RWPE1 (cell line): Measurements from ENCODE around the gene DCDC2B.
A peak's percentile ranks its signal among the peaks of the same experiment; 100 is the strongest.

Experiments used
- CTCF ChIA-PET: fragments of 350-600 bp; sonication (Branson Sonifier 250); formaldehyde crosslinking; extraction: SDS; loops from one replicate; lab custom pipeline; 2021; lab: Yijun Ruan, JAX
- POLR2A ChIA-PET: fragments of 400-600 bp; formaldehyde crosslinking; extraction: SDS; loops from one replicate; lab custom pipeline; 2020; ENCODE audit warnings: antibody characterized with exemption; ENCODE audit not compliant: low non-redundant PET; lab: Yijun Ruan, JAX
- DNase-seq: peaks from one replicate; pipeline ENCODE4 v3.0.0; 2012; ENCODE audit warnings: low spot score
- H3K27ac ChIP-seq: fragments of 450-650 bp; 2 replicates; pipeline ENCODE4 v1.5.1; 2017
- TF ChIP-seq, protein P1 (sequence below): fragments of 450-650 bp; conservative IDR thresholded peaks from 2 replicates; pipeline ENCODE4 v1.5.1; 2017; ENCODE audit warnings: low read depth, mild to moderate bottlenecking

Gene DCDC2B

DNA sequence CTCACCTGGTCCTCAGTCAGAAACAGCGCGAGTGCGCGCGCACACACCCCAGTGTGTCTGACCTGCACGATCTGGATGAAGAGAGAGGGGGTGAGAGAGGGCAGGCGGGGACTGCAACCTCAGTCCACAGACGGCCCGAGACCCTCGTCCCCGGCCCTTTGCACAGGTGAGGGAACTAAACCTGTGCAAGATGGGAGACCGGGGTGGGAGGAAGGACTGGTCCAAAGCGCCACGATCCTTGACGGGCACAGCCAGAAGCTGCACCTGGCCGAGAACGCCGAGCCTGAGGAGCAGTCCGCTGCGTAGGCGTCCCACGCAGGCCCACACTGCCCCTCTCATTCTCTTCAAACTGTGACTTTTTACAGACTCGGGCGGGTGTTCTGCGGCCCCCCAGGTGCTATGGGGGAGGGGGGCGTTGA lies 3.9 kb upstream of the DCDC2B start:
- TF ChIP-seq, protein P1, sequence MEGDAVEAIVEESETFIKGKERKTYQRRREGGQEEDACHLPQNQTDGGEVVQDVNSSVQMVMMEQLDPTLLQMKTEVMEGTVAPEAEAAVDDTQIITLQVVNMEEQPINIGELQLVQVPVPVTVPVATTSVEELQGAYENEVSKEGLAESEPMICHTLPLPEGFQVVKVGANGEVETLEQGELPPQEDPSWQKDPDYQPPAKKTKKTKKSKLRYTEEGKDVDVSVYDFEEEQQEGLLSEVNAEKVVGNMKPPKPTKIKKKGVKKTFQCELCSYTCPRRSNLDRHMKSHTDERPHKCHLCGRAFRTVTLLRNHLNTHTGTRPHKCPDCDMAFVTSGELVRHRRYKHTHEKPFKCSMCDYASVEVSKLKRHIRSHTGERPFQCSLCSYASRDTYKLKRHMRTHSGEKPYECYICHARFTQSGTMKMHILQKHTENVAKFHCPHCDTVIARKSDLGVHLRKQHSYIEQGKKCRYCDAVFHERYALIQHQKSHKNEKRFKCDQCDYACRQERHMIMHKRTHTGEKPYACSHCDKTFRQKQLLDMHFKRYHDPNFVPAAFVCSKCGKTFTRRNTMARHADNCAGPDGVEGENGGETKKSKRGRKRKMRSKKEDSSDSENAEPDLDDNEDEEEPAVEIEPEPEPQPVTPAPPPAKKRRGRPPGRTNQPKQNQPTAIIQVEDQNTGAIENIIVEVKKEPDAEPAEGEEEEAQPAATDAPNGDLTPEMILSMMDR: no peak
- ChIA-PET POLR2A (interaction anchor here (0.7 kb wide), 1 partner anchor 25 kb away, joined by 5 read pairs; the partner anchor contains the start of gene TXLNA), CTCF (interaction anchor here (2.2 kb wide), 1 partner anchor 11 kb away, joined by 11 read pairs; no protein-coding TSS in a partner anchor)
- DNase-seq: no peak
- H3K27ac ChIP-seq: peak overlapping the region; percentile 65

DNA sequence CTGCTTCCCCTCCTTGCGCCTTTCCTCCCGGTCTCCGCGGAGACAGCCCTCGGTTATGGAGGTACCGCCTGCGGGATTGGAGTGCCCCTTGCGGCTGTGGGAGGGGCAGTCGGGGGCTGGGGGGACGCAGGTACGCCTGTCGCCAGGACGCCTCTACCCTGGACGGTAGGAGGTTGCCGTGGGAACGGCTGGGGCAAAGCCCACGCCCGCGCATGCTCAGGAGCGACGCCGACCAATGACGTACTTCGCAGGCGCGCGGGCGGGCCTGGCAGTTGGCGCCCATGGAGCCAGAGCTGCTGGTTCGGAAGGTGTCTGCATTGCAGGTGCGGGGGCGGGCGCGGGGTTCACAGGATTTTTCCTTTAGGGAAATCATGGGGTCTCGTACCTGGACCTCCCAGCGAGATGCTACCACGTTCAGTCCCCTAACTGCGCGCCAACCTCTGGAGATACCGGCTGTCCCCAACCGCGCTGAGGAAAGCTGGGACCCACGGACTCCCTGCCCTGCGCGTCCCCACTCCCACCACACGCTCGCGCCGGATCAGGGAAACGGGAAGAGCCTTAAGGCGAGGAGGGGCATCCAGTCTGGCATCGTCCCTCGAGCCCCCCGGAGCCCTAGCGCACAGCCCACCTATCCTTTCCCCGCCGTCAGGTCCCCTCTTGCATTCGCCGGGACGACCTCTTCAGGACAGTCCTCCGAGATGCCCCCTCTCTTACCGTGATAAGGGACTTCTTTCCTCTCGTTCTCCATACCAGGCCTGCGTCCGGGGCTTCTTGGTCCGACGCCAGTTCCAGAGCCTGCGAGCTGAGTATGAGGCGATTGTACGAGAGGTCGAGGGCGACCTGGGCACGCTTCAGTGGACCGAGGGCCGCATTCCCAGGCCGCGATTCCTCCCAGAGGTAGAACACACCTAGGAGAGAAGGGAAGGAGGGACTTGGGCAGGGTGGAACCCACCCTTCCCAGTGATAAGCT lies 3.2 kb upstream of the DCDC2B start, which contains the start of gene IQCC:
Gene IQCC, plus strand, starts transcription at position 271 of the 970 bp plus-strand sequence. Its CDS starts 11 bp downstream, at position 282.
- POLR2A ChIA-PET: interaction anchor here (0.6 to 0.7 kb wide), 2 partner anchors 26 to 51 kb away, joined by 5 read pairs; partner anchors contain the start of gene TXLNA
- TF ChIP-seq, protein P1: no peak
- H3K27ac ChIP-seq: peak within 1 kb of the TSS; percentile 65
- peak; percentile 85 for DNase-seq
- CTCF ChIA-PET: interaction anchor here (0.6 to 2.2 kb wide), 2 partner anchors 10 to 31 kb away, joined by 3 to 11 read pairs; no protein-coding TSS in a partner anchor

DNA sequence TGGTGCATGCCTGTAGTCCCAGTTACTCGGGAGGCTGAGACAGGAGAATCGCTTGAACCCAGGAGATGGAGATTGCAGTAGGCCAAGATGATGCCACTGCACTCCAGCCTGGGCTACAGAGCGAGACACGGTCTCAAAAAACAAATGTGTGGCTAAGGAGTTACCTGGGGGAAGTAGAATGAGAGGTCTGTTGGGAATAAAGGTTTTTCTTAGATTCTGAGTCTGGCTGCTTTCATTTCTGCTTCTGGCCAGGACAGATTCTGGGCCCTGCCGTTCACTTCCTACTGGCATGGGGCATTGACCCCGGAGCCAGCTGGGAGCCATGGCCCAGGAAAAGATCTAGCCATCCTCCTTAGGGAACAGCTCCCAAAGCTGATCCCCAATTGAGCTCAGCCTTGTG lies 420 bp upstream of the DCDC2B start:
- CTCF ChIA-PET: no interaction called here
- TF ChIP-seq, protein P1: no peak
- H3K27ac ChIP-seq: peak overlapping the region; percentile 52
- no peak for DNase-seq
- POLR2A ChIA-PET: no interaction called here

DNA sequence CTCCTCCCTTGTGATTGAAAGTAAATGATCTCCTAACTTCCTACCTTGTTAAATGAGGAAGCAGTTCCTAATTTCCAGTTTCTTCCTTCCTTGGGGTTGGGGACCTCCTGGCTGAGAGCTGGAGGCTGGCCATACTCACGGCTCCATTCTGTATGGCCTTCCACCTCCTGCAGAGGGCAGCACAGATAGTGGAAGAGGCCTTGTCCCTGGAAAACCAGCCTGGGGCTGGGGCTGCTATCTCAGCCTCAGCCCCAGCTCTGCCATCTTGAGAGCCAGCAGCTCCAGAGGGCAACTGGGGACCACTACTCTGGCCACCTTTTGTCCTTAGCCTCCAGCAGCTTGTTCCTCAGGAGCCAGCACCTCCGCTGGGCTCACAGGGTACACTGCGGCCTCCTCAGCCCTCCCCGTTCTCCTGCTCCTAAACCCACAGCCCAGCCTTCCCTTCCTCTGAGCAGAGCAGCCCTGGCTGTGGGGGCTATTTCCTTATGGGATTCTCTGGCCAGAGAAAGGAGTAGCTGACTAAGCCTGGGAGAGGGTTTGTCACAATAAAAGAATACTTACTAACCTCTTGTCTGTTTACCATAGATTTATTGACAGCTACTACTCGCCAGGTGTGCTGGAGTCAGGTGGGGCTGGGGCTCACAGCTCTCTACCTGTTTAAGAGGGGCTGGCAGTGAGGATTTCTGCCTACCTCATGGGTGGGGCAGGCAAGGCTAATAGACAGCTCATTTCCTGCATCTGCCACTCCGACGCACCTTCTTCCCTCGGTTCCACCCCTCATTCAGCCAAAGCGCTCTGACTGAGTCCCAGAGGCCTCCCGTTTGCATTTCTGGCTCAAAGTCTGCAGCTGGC lies 7.0 kb downstream of the DCDC2B start:
- CTCF ChIA-PET: interaction anchor here (0.5 to 2.5 kb wide), 17 partner anchors 9 to 895 kb away, joined by 3 to 18 read pairs (median 3); partner anchors contain the start of genes BSDC1, IQCC and LCK
- peak overlapping the region; percentile 70 for H3K27ac ChIP-seq
- DNase-seq: peak; percentile 71
- TF ChIP-seq, protein P1: peak; percentile 82
- POLR2A ChIA-PET: interaction anchor here (0.6 to 0.8 kb wide), 2 partner anchors 15 to 23 kb away, joined by 3 read pairs; partner anchors contain the start of gene CCDC28B

DNA sequence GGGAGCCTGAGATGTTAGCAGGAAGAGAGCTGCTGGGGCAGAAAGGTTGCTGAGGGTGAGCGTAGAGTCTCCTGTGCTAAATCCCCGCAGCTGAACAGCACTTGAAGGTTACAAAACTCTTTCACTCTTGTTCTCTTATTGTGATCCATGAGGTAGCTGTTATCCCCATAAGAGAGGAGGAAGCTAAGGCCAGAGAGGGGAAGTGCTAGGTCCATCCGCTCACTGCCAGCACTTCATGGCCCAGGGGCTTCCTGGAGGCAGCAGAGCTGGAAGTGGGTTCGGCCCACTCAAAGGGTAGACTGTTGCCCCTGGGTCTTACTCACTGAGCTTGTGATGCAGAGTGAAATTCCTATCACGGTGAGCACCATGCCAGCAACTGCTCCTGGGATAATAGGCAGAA lies 7.7 kb downstream of the DCDC2B start:
- CTCF ChIA-PET: interaction anchor here (0.6 to 2.5 kb wide), 6 partner anchors 10 to 147 kb away, joined by 3 to 18 read pairs (median 5); partner anchors contain the start of gene IQCC
- TF ChIP-seq, protein P1: no peak
- POLR2A ChIA-PET: no interaction called here
- H3K27ac ChIP-seq: peak overlapping the region; percentile 70
- DNase-seq: no peak
